ENCODE data around the gene LTK. TPM values are rescaled to one million over a fixed set of nuclear protein-coding genes. Genes with fewer than 3 reads are reported as not detected.

LTK gene
- total and polyA plus RNA-seq, 2 experiments from 2014 or later: 0.14 TPM; not detected in 1

GRCh38 chr15:41554915-41555314 is 41.3 kb upstream of the LTK start:
- H3F3A ChIP-seq (replicated peaks; ENCODE audit: low read depth): peaks cover 9% of the 10 kb centered on the region
- H3K27ac Mint-ChIP-seq: no peak overlapping the region
- H3K9me3 Mint-ChIP-seq: no peaks in the 10 kb centered on the region; the same call in 2 of the 3 replicates
- no peaks in the 10 kb centered on the region for H3K36me3 ChIP-seq (ENCODE audit: insufficient read depth)
- H3K4me1 Mint-ChIP-seq: peaks cover 15% of the 10 kb centered on the region; the same call in 2 of the 3 replicates
- H3K4me1 ChIP-seq (ENCODE audit: insufficient read depth): peaks cover 11% of the 10 kb centered on the region
- no peak for ATAC-seq
- peaks cover 2% of the 10 kb centered on the region; the same call in 1 of the 3 replicates for H3K36me3 Mint-ChIP-seq (ENCODE audit: low read depth)
- H3K27me3 Mint-ChIP-seq (ENCODE audit: insufficient read depth, low read depth, poor library complexity): peaks cover 9% of the 10 kb centered on the region
- no peak for DNase-seq (ENCODE audit: low spot score)
- H3K27ac ChIP-seq (ENCODE audit: low read depth): no peak overlapping the region
- no peaks in the 10 kb centered on the region for H4K20me1 ChIP-seq (replicated peaks; ENCODE audit: insufficient read depth)
- peaks cover 4% of the 10 kb centered on the region; the same call in 1 of the 2 replicates for H3K27me3 ChIP-seq (ENCODE audit: insufficient read depth)
- H3K79me2 ChIP-seq (replicated peaks; ENCODE audit: insufficient read depth): peaks cover 4% of the 10 kb centered on the region
- no peak overlapping the region for H3K4me3 ChIP-seq
- H2AFZ ChIP-seq: no peak overlapping the region
- no peak overlapping the region for H3K4me3 Mint-ChIP-seq
- no peaks in the 10 kb centered on the region for H3K9me2 ChIP-seq (ENCODE audit: insufficient read depth)
- H3K4me2 ChIP-seq: no peak overlapping the region
- TF ChIP-seq ZNF114 (CRISPR knock-in tag; IDR thresholded peaks at IDR 0.05) (no peak), EZH2 (IDR thresholded peaks at IDR 0.05; ENCODE audit: low read depth, unreplicated experiment) (no peak), POLR2AphosphoS5 (IDR thresholded peaks at IDR 0.05; ENCODE audit: low read depth) (no peak), EZH2phosphoT487 (IDR thresholded peaks at IDR 0.05; ENCODE audit: unreplicated experiment) (no peak), CREB1 (CRISPR knock-in tag; IDR thresholded peaks at IDR 0.05; ENCODE audit: low read depth) (no peak)

- no peaks in the 10 kb centered on the region for H3K27me3 ChIP-seq (ENCODE audit: insufficient read depth)
- no peaks in the 10 kb centered on the region; the same call in 2 of the 3 replicates for H3K9me3 Mint-ChIP-seq
- H3K4me1 ChIP-seq (ENCODE audit: insufficient read depth): peaks cover 7% of the 10 kb centered on the region
- H2AFZ ChIP-seq: no peak overlapping the region
- peaks cover 9% of the 10 kb centered on the region for H3F3A ChIP-seq (replicated peaks; ENCODE audit: low read depth)
- H3K36me3 Mint-ChIP-seq (ENCODE audit: low read depth): no peaks in the 10 kb centered on the region
- H3K27ac ChIP-seq (ENCODE audit: low read depth): no peak overlapping the region
- H3K9me2 ChIP-seq (ENCODE audit: insufficient read depth): no peaks in the 10 kb centered on the region
- peaks cover 13% of the 10 kb centered on the region; the same call in 2 of the 3 replicates for H3K4me1 Mint-ChIP-seq
- peaks cover 4% of the 10 kb centered on the region for H3K27me3 Mint-ChIP-seq (ENCODE audit: insufficient read depth, low read depth, poor library complexity)
- ATAC-seq (no peak), DNase-seq (ENCODE audit: low spot score) (no peak)
- no peak overlapping the region for H3K4me3 Mint-ChIP-seq
- no peak overlapping the region for H3K4me3 ChIP-seq
- no peaks in the 10 kb centered on the region for H3K79me2 ChIP-seq (replicated peaks; ENCODE audit: insufficient read depth)
- H3K36me3 ChIP-seq (ENCODE audit: insufficient read depth): no peaks in the 10 kb centered on the region
- H3K27ac Mint-ChIP-seq: no peak overlapping the region
- no peak overlapping the region for H3K4me2 ChIP-seq
- H4K20me1 ChIP-seq (replicated peaks; ENCODE audit: insufficient read depth): no peaks in the 10 kb centered on the region
- TF ChIP-seq EZH2phosphoT487 (IDR thresholded peaks at IDR 0.05; ENCODE audit: unreplicated experiment): no peak
- no peak for TF ChIP-seq CTCF (conservative IDR thresholded peaks at IDR 0.05; ENCODE audit: low read depth in 2 of 2)
- no peak for TF ChIP-seq ZNF114 (CRISPR knock-in tag; IDR thresholded peaks at IDR 0.05)
- no peak for TF ChIP-seq EZH2 (IDR thresholded peaks at IDR 0.05; ENCODE audit: low read depth, unreplicated experiment)
- no peak for TF ChIP-seq ETS1 (IDR thresholded peaks at IDR 0.05)
- no peak for TF ChIP-seq STAT1 (IDR thresholded peaks at IDR 0.05; ENCODE audit: unreplicated experiment)
- TF ChIP-seq ZNF331 (CRISPR knock-in tag; IDR thresholded peaks at IDR 0.05; ENCODE audit: low read depth): no peak
- no peak for TF ChIP-seq POLR2AphosphoS5 (IDR thresholded peaks at IDR 0.05; ENCODE audit: low read depth)
- TF ChIP-seq NANOG (IDR thresholded peaks at IDR 0.05; ENCODE audit: borderline replicate concordance): no peak
- TF ChIP-seq ZNF462 (CRISPR knock-in tag; IDR thresholded peaks at IDR 0.05): no peak
- no peak for TF ChIP-seq CREB1 (CRISPR knock-in tag; IDR thresholded peaks at IDR 0.05; ENCODE audit: low read depth)
- TF ChIP-seq JUNB (IDR thresholded peaks at IDR 0.05; ENCODE audit: unreplicated experiment): no peak
These were observed 40.7 kb upstream of the LTK start for GRCh38 chr15:41554343-41554742.
